BE2C (cell line): ENCODE data around the gene SIRPA.

ENCODE experiments used
- DNase-seq: peaks from one replicate; pipeline ENCODE4 v3.0.0-alpha.2; 2020
- H3K27me3 ChIP-seq: fragments of 250-450 bp; sonication (Bioruptor Pico); 2 replicates; pipeline ENCODE4 v1.5.1; 2020; ENCODE audit warnings: mild to moderate bottlenecking
- H3K36me3 ChIP-seq: fragments of 250-450 bp; sonication (Bioruptor Pico); 2 replicates; pipeline ENCODE4 v1.5.1; 2020; ENCODE audit warnings: mild to moderate bottlenecking
- H3K4me1 ChIP-seq: fragments of 250-450 bp; sonication (Bioruptor Pico); 2 replicates; pipeline ENCODE4 v1.5.1; 2020
- H3K4me3 ChIP-seq: 2 replicates; pipeline ENCODE4 v1.5.1; 2011; ENCODE audit warnings: low read depth, low read length
- H3K9me3 ChIP-seq: fragments of 250-450 bp; sonication (Bioruptor Pico); 2 replicates; pipeline ENCODE4 v1.5.1; 2020
- TF ChIP-seq, protein P1 (sequence below): IDR thresholded peaks from 2 replicates; pipeline ENCODE4 v1.5.1; 2012; ENCODE audit warnings: mild to moderate bottlenecking, low read depth, low read length

Gene SIRPA

DNA sequence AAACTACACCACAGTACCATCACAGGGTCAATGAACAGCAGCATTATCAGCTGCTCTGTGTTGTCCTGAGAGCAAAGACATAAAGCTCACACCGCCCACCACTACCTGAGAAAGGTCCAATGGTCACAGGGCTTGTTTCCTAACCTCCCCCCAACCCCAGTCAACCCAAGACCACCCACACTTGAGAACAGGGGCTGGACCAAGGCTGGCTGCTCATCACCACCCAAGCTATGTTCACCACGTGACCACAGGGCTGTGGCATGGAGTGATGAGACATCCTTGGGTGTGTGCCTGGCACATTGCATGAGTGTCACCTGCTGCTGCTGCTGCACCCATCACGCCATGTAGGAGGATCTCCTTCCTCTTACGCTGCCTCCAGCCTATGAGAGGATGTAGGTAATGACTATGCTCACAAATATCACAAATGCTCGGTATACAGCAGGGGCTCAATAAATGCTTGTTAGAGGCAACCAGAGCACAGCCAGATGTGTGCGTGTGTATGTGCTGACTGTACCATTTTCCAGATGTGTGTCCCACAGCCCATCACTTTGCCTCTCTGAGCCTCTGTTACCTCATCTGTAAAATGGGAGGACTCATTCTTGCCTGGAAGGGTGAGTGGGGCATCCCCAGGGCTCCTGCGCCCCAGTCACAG, 23.3 kb upstream of the SIRPA start:
- H3K4me3 ChIP-seq = no peak overlapping the region
- no peaks in the 10 kb centered on the region for H3K4me1 ChIP-seq
- DNase-seq = no peak
- no peaks in the 10 kb centered on the region for H3K27me3 ChIP-seq
- H3K36me3 ChIP-seq = no peaks in the 10 kb centered on the region
- H3K9me3 ChIP-seq = no peaks in the 10 kb centered on the region
- TF ChIP-seq, protein P1, sequence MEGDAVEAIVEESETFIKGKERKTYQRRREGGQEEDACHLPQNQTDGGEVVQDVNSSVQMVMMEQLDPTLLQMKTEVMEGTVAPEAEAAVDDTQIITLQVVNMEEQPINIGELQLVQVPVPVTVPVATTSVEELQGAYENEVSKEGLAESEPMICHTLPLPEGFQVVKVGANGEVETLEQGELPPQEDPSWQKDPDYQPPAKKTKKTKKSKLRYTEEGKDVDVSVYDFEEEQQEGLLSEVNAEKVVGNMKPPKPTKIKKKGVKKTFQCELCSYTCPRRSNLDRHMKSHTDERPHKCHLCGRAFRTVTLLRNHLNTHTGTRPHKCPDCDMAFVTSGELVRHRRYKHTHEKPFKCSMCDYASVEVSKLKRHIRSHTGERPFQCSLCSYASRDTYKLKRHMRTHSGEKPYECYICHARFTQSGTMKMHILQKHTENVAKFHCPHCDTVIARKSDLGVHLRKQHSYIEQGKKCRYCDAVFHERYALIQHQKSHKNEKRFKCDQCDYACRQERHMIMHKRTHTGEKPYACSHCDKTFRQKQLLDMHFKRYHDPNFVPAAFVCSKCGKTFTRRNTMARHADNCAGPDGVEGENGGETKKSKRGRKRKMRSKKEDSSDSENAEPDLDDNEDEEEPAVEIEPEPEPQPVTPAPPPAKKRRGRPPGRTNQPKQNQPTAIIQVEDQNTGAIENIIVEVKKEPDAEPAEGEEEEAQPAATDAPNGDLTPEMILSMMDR = no peak

DNA sequence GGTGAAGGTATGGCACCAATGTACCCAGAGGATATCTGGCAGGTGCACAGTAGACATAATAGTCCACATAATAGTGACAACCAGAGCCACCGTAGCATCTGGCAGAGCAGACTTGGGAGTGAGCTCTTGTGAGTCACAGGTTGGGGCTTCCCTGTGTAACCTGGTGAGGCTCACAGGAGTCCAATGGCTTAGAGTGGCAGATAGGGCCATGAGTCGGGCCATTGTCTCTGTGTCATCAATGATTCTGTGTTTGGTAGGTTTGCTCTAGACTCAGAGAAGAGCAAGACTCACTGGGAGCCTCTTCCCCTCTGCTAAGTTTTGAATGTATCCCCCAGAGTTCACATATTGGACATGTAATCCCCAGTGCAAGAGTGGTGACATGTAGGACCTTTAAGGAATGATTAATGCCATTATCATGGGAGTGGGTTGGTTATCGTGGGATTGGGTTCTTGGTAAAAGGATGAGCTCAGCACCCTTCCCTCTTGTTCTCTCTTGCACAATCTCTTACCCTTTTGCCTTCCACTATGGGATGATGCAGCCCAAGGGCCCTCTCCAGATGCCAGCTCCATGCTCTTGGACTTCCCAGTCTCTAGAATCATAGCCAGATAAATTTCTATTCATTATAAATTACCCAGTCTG, 22.6 kb upstream of the SIRPA start:
- Histone ChIP-seq H3K9me3 (no peaks in the 10 kb centered on the region), H3K36me3 (no peaks in the 10 kb centered on the region), H3K4me1 (no peaks in the 10 kb centered on the region), H3K4me3 (no peak overlapping the region), H3K27me3 (no peaks in the 10 kb centered on the region)
- no peak for DNase-seq
- TF ChIP-seq, protein P1 = no peak

DNA sequence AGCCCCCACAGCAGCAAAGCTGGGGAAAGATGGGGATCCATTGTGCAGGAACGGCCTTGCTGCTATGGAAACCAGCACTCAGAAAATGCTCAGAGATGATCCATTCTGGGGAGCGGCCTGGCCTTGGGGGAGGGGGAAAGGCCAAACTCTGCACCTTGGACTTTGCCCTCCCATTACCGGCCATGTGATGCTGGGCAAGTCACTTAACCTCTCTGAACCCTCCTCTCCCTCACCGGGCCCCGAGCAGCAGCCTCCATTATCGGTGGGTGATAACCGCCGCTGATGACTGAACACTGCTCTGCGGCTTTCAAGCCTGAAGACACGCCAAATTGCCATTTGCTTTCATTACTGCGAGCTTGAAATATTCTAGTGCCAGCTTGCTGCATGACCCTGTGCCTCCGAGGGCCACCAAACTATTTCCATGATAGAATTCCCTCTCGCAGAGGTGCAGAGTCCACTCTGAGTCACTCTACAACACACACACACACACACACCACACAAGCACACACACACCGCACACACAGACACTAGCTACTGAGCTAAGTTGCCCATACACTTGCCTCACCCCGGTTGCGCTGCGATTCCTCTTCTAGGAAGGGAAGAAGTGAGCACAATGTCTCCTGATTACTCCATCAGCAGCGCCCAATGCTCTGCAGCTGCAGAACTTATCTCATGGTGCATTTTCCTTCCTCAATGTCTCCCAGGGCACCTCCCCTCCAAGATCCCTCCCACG, 20.6 kb upstream of the SIRPA start:
- no peak overlapping the region for H3K4me3 ChIP-seq
- H3K4me1 ChIP-seq = no peaks in the 10 kb centered on the region
- TF ChIP-seq, protein P1 = no peak
- H3K36me3 ChIP-seq = no peaks in the 10 kb centered on the region
- no peaks in the 10 kb centered on the region for H3K27me3 ChIP-seq
- no peak for DNase-seq
- H3K9me3 ChIP-seq = no peaks in the 10 kb centered on the region

DNA sequence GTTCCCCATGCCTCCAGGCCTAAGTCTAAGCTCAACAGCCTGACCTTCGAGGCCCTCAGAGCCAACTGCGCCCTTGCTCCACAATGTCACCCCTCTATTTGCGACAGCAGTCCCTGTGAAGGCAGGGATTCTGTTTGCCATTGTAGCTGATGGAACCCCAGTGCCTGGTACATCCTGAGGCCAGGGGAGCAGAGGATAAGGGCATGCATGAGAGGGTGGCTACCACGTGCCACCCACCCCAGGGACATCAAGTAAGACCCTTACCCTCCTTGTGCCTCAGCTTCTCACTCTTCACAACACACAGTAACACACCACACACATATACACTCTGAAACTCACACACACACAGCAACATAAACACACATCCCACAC, 20.0 kb upstream of the SIRPA start:
- no peaks in the 10 kb centered on the region for H3K36me3 ChIP-seq
- no peaks in the 10 kb centered on the region for H3K27me3 ChIP-seq
- H3K4me3 ChIP-seq = no peak overlapping the region
- H3K4me1 ChIP-seq = no peaks in the 10 kb centered on the region
- no peak for DNase-seq
- TF ChIP-seq, protein P1 = no peak
- no peaks in the 10 kb centered on the region for H3K9me3 ChIP-seq

DNA sequence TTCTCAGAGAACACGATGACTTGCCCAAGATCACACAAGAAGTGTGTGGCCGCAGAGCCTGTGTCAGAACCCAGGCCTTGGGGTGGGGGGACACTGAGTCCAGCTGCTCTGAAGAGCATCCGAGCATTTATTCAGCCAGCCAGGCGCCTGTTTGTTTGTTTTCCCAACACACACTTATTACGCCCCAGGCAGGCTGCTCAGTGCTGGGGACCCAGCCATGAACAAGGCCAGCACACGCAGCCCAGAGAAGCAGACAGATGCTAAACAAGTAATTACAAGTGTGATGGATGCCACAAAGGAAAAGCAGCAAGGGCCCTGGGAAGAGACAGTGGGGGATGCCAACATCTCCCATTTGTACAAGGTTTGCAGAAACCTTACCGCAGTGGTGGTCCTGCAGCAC, 19.4 kb upstream of the SIRPA start:
- H3K9me3 ChIP-seq = no peaks in the 10 kb centered on the region
- TF ChIP-seq, protein P1 = no peak
- DNase-seq = no peak
- H3K4me1 ChIP-seq = no peaks in the 10 kb centered on the region
- no peaks in the 10 kb centered on the region for H3K27me3 ChIP-seq
- no peak overlapping the region for H3K4me3 ChIP-seq
- no peaks in the 10 kb centered on the region for H3K36me3 ChIP-seq
